ENCODE results near the gene DUSP5.

DNA sequence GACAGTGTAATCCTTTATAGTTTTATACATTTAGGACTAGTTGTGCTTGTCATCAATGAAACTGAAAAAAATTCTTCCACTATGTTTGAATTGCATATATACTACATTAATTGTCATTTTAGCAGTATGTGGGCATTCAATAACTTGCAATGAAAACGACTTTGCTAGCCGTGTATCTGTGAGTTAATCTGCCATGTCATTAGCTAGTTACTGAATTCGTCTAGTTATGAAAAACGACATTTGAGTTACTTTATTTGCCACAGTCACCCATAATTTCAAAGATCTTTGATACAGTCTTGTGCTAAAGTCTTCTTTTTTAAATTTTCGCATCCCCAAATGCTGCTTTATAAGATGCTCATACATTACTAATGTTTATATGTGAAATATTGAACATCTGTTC lies 51.5 kb downstream of the DUSP5 start:
- TF ChIP-seq POLR2A (IDR thresholded peaks at IDR 0.05) = no peak
- TF ChIP-seq, protein P1, sequence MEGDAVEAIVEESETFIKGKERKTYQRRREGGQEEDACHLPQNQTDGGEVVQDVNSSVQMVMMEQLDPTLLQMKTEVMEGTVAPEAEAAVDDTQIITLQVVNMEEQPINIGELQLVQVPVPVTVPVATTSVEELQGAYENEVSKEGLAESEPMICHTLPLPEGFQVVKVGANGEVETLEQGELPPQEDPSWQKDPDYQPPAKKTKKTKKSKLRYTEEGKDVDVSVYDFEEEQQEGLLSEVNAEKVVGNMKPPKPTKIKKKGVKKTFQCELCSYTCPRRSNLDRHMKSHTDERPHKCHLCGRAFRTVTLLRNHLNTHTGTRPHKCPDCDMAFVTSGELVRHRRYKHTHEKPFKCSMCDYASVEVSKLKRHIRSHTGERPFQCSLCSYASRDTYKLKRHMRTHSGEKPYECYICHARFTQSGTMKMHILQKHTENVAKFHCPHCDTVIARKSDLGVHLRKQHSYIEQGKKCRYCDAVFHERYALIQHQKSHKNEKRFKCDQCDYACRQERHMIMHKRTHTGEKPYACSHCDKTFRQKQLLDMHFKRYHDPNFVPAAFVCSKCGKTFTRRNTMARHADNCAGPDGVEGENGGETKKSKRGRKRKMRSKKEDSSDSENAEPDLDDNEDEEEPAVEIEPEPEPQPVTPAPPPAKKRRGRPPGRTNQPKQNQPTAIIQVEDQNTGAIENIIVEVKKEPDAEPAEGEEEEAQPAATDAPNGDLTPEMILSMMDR (IDR thresholded peaks at IDR 0.05) = no peak

All from tibial nerve (tissue), 3 donors.